ENCODE results near the gene DDX11. TPM values are rescaled to one million over a fixed set of nuclear protein-coding genes. Genes with fewer than 3 reads are reported as not detected.
A peak's percentile ranks its signal among the peaks of the same experiment; 100 is the strongest.
"Not testable (repeated sequence)": the region's sequence is repeated elsewhere in the genome, so short reads cannot be mapped to it uniquely, and the experiment has no call there.

Gene DDX11
- total RNA-seq (2014; rRNA removed; shearing (Covaris generic)), result 18.8 and 23.6 TPM in 2 replicates
- 200 and 308 TPM in 2 replicates for polyA plus RNA-seq (2014; cell fraction: nucleus; rRNA removed)

DNA sequence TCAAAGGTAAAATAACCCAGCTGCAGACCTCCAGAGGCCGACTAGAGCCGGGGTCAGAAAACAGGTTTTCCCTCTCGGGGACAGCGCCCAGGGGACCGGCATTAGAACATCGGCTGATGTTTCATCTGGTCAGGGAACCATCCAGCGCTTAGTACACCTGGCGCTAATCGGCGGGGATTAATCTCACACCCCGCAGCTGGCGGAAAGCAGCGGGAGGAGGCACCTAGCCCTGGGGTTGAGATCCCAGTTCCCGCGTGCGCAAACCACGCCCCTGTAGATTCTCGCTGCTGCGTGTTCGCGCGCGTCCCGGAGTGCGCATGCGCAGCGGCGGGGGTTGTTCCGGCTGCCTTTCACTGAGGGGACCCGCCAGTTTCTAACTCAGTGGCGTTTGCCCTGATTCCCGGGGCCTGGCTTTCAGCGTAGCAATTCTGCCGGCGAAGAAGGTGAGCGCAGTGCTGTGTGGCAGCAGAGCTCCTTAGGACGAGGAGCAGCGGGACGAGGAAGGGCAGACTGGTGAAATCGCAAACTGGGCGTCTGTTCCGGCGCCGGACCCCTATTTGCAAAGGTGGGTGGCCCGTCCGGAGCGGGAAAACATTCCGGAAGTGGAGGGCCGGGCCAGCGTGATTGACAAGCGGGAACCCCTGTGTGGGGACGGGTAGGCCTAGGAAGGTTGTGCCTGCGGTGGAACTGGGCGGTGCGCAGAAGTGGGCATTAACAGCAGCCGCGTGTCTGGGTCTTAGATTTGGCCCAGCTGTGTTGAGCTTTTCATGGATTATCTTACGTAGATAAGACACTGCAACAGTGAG, at the start of gene DDX11:
Gene DDX11 (plus strand): TSS at position 334 of the 806 bp plus-strand sequence. CDS start 4,534 bp downstream, outside the sequence.
- DNase-seq (ENCODE audit: extremely low read depth, low read depth), result peak; percentile 80

DNA sequence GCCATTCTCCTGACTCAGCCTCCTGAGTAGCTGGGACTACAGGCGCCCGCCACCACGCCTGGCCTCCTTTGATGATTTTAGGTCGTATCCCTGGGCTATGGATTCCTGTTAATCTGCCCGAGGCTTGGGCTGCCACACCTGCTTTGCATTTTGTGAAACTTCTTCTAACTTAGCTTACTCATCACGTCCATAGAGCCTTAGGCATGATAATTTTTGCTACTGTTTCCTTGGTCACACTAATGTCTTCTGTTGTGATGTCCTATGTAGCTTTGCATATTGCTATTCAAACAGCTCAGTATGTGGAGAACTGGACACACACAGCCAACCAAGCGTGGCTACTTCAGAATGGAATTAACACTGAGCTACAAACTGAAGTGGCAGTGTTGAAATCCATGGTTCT, 47.5 kb upstream of the DDX11 start:
- DNase-seq (ENCODE audit: extremely low read depth, low read depth), result no peak

GRCh38 chr12:31027006-31027405, 46.7 kb upstream of the DDX11 start:
- DNase-seq (ENCODE audit: extremely low read depth, low read depth), result not testable (repeated sequence)

DNA sequence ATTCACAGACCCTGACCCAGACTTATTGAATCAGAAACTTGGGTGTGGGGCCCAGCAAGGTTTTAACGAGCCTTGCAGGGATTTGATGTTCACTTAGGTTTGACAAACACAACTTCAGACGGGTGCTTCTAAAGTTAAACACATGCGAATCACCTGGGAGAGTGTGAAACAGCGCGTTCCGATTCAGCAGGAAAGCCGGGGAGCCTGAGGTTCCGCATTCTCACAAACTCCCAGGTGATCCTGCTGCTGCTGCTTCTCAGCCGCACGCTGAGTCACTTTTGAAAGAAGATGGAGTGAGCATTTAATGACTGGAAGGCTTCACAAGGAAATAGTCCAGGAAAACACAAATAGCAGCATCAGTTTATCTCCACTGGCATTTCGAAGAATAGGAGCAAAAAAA, 44.2 kb upstream of the DDX11 start:
- DNase-seq (ENCODE audit: extremely low read depth, low read depth), result no peak

- DNase-seq (ENCODE audit: extremely low read depth, low read depth), result no peak
These were observed 43.6 kb upstream of the DDX11 start for GRCh38 chr12:31029916-31030562.

DNA sequence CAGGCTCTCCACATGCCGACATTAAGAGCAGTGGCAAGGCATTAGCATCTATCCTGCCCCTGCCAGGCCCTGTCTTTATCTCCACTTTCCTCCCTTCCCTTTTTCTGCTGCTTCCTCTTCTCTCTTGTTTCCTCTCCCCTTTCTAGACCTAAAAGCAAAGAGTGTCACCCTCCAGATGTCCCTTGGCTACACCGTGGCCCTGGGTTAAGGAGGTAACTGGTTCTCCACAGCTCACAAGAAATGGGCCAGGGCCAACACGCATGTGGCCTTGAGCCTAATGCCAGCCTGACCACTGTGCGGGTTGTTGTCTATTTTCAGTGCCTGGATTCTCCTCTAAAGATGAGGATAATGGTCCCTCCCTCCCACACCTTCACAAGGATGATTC, 41.7 kb upstream of the DDX11 start:
- DNase-seq (ENCODE audit: extremely low read depth, low read depth), result no peak

- no peak for DNase-seq (ENCODE audit: extremely low read depth, low read depth)
These were observed 40.5 kb upstream of the DDX11 start for GRCh38 chr12:31033146-31033545.

- DNase-seq (ENCODE audit: extremely low read depth, low read depth), result no peak
These were observed 40.0 kb upstream of the DDX11 start for GRCh38 chr12:31033681-31034080.

DNA sequence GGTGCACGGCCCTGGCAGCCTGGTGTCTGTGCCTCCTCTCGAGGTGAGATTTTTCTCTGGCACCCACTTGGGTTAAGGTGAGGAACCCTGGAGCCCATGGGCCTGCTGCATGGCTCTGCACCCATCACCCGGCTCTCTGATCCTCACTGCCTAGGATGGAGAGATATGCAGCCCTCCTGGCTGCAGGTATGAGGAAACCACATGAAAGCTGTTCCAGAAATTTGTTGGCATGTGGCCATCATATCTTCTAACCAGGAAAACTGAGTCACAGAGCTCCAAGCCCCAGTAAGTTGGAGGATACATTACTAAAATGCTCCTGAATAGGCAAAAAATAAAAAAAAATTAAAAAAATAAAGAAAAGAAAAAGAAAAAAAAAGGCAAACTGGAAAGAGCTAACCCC, 39.3 kb upstream of the DDX11 start:
- DNase-seq (ENCODE audit: extremely low read depth, low read depth), result no peak

- DNase-seq (ENCODE audit: extremely low read depth, low read depth), result no peak
These were observed 38.4 kb upstream of the DDX11 start for GRCh38 chr12:31035226-31035625.

- DNase-seq (ENCODE audit: extremely low read depth, low read depth), result no peak
These were observed 37.5 kb upstream of the DDX11 start for GRCh38 chr12:31035967-31036665.

DNA sequence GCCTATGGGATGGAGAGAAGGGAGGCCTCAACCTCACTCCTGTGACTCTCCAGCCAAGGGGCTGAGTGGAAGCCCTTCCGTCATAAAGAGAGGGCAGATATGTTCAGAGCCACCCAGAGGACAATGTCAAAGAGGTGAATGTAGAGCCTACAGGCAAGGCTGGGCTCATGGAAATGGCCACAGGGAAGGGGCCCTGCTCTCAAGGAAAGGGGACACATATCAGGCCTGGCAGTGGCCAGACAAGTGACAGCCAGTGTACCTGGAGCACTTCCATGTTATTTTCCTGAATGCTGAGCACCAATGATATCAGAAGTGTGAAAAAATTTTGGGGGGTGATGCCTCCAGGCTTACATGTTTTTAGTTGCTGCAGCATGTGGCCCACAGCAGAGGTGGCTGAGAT, 36.6 kb upstream of the DDX11 start:
- DNase-seq (ENCODE audit: extremely low read depth, low read depth), result no peak

DNA sequence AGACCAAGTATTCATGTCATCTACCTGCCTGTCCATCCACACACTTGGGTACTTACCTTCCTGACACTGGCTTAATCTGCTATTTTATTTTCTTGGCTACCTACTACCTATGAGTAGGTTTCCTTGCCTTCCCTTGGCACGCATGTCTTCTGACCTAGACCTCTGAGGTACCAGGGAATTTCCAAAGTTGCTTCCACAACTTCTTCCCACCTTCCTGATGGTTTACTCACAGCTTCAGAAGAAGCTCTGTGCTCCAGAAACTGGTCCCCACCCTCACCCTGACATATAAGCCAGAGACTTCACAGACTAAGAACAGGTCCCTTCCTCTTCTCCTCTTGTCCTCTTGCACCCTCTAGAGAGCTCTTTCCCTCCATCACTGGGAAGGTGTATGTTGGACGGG, 35.7 kb upstream of the DDX11 start:
- no peak for DNase-seq (ENCODE audit: extremely low read depth, low read depth)

GRCh38 chr12:31041033-31041564, 32.6 kb upstream of the DDX11 start:
- DNase-seq (ENCODE audit: extremely low read depth, low read depth), result no peak

DNA sequence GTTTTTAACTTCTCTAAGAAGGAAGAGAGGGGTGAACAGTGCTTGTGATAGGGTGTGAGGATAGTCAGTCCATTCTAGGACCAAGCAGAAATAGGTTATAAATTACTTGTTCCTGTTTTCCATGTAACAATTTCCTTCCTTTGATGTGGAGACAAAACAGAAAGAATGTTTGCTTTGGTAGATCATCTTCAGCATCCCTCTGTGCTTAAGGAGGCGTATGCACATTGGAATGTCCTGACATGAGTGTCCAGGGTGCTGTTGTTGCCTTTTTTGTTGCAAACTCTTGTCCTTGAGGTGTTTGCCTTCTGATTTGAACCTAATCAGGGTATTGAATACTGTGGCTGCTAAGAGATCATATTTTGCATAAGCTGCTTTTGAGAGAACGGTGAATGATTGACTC, 23.5 kb upstream of the DDX11 start:
- not testable (repeated sequence) for DNase-seq (ENCODE audit: extremely low read depth, low read depth)

GRCh38 chr12:31050548-31050947, 23.1 kb upstream of the DDX11 start:
- DNase-seq (ENCODE audit: extremely low read depth, low read depth), result not testable (repeated sequence)

GRCh38 chr12:31051692-31052091, 22.0 kb upstream of the DDX11 start:
- not testable (repeated sequence) for DNase-seq (ENCODE audit: extremely low read depth, low read depth)

- DNase-seq (ENCODE audit: extremely low read depth, low read depth), result not testable (repeated sequence)
These were observed 21.5 kb upstream of the DDX11 start for GRCh38 chr12:31052121-31052520.

- not testable (repeated sequence) for DNase-seq (ENCODE audit: extremely low read depth, low read depth)
These were observed 20.8 kb upstream of the DDX11 start for GRCh38 chr12:31052666-31053439.

GRCh38 chr12:31053944-31054343, 19.7 kb upstream of the DDX11 start:
- DNase-seq (ENCODE audit: extremely low read depth, low read depth), result not testable (repeated sequence)
